ENCODE data around the gene PDGFA.

DNA sequence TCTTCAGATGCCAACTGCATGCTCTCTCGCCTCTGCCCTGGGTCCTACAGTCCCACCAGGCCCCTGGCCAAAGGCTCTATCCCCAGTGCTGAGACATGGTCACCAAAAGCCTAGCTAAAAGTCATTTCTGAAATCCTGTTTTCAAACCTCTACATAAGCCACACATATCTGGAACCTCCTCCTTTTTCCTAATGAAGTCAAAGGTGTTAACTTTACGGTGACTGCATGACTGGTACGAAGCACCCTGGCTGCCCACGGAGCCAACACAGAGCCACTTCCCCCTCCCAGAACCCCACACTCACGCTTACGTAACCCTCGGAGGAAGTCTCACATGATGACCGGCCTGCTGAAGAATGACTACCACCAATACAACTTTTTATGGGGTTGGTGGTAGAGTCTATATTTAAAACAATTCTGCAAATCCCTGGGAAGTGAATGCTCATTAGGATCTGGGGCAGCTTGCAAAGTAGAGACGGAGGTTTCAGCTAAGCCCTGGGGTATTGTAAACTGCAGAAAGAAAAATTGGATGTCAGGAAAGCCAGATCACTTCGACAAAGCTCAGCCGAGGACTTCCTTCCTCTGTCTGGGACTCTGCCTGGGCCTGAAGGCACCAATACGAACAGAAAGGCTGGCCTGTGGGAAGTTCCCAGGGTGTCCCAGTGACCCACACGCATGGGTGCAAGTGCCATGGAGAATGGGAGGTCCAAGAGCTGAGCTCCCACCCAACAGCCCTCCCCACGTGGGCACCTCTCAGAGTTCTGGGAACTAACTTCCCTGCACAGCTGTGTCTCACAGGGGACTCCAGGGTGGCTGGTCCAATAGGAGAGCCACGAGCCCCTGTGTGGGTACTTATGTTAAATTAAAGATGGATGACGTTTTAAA lies 50.7 kb downstream of the PDGFA start:
- TF ChIP-seq YY1 (IDR thresholded peaks at IDR 0.05; ENCODE audit: insufficient read depth, insufficient read length) (no peak), ZNF274 (IDR thresholded peaks at IDR 0.05; ENCODE audit: low read depth, low read length) (no peak), SUZ12 (IDR thresholded peaks at IDR 0.05; ENCODE audit: extremely low read depth, insufficient read depth, insufficient read length) (no peak)

Data from NT2/D1 (cell line).